Bronchial smooth muscle cell (primary cell): Measurements from ENCODE around the gene DHRS7C. TPM values are rescaled to one million over a fixed set of nuclear protein-coding genes. Genes with fewer than 3 reads are reported as not detected.

ENCODE experiments used
- total RNA-seq: library from RNA; depleted of rRNA; stranded (reverse); fragments of >200 nt; gene quantifications from 2 replicates; pipeline ENCODE4 v1.2.1, GENCODE V29; 2014

The DHRS7C gene
- total RNA-seq: not detected in 2 replicates

GRCh38 chr17:9790889-9791876 is at the start of gene DHRS7C:
DHRS7C (minus strand) TSS chr17:9791592; CDS start chr17:9791284, 308 bp downstream.

GRCh38 chr17:9825641-9826150 is 34.3 kb upstream of the DHRS7C start, which contains the start of gene GLP2R:
GLP2R (plus strand) TSS chr17:9825924; CDS start chr17:9826064, 140 bp downstream.

GRCh38 chr17:9821921-9822320 is 30.5 kb upstream of the DHRS7C start, which contains the start of gene GSG1L2:
GSG1L2 (minus strand) TSS chr17:9822079; CDS start chr17:9822071, 8 bp downstream.

Other genes with a start within 250 kb of the DHRS7C start
- 101 and 108 TPM in 2 replicates for gene STX8, start 215.8 kb downstream of the DHRS7C start, total RNA-seq
- 0.63 and 1.0 TPM in 2 replicates for gene CFAP52, start 214.9 kb downstream of the DHRS7C start, total RNA-seq
- 0.09 TPM in 1 of 2 replicates, not detected in the other for gene USP43, start 146.1 kb downstream of the DHRS7C start, total RNA-seq
- not detected in 2 replicates for gene GSG1L2, start 30.5 kb upstream of the DHRS7C start, total RNA-seq
- gene GLP2R, start 34.3 kb upstream of the DHRS7C start, total RNA-seq: not detected in 2 replicates
- gene RCVRN, start 113.7 kb upstream of the DHRS7C start, total RNA-seq: not detected in 2 replicates